NCI-H2171 treated with DMSO at 0.1 percent for 48 hours (cell line): ENCODE measurements around the gene ACTR1B.
"Not testable (repeated sequence)": the region's sequence is repeated elsewhere in the genome, so short reads cannot be mapped to it uniquely, and the experiment has no call there.

Source experiments
- DNase-seq: peaks from one replicate; lab custom pipeline; 2025; lab: John Stamatoyannopoulos, UW

Gene ACTR1B

DNA sequence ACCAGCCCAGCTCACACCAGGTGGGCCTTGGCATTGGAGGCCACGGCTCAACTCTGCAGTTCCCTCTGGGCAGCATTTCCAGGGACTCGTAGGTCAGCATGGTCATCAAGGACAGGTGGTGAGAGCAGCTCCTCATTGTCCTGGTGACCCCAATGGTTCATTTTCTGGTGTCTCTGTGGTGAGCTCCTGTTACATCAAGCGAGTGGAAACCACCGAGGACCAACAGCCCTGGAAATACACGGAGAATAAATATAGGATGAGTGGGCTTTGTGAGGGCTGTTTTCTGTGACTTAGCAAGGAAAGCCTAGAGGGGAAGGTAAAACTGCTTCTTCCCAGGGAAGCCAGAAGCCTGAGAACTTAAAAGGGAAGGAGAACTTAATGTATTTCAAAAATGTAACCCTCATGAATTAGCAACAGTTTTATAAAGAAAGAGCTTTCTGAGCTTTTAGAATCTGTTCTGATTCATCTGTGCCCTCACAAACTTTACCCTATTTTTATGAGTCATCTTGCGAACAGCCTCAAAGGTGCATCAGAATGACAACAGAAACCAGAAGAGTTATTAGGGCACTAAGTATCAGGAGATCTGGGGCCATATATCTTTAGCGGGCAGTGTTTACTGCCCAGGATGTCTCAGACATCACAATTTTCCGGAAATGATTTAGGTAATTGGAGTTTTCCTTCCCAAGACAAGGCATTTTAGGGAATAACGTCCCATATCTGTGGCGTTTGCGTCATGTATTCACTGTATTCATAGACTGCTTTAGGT, 24.4 kb upstream of the ACTR1B start:
- no peak for DNase-seq

- not testable (repeated sequence) for DNase-seq
Measured at GRCh38 chr2:97687235-97687634, 23.4 kb upstream of the ACTR1B start.

- no peak for DNase-seq
Measured at GRCh38 chr2:97678298-97678697, 14.5 kb upstream of the ACTR1B start.

DNA sequence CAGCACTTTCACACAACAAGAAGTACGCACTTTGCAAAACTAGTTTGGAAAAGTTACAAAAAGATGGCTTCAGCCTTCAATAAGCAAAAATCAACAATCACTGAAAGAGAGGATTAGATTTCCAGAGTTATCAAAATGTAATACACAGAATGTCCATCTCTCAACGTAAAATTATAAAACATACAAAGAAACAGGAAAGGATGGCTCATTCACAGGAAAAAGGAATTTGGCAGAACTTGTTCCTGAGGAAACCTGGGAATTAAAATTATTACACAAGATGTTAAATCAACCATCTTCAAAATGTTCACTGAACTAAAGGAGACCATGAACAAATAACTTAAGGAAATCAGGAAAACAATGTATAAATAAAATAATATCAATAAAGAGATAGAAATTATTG, 13.6 kb upstream of the ACTR1B start:
- no peak for DNase-seq

- no peak for DNase-seq
Measured at GRCh38 chr2:97676620-97677019, 12.8 kb upstream of the ACTR1B start.

DNA sequence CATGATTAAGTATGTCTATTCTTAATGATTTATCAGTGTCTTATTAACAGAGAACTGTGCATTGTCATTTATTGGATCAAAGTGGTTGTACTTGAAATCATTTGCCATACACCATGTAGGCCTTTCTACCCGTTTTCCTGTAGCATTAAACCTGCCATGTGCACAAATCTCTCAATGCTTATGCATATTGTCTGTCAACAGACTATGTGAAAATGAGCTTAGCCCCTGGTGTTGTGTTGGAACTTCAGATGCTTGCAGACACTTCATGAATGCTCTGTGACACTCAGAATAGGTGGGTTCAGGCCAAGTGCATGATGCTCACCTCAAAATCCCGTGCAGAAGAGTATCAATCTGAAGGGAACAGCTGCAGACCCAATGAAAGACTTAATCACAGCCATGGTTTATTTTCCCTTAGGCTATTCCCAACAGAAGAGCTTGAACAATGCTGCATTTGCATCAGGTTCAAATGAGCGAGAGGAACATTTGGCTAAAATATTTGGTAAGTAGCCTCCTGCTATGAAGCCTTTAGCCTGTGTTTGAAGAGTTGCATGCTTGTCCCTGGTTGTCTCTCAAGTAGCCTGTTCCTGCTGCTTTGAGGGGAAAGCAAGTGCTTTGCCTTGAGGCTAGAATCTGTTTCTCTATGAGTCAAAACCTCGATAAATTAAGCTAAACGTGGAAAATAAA, 11.7 kb upstream of the ACTR1B start:
- DNase-seq = no peak

DNA sequence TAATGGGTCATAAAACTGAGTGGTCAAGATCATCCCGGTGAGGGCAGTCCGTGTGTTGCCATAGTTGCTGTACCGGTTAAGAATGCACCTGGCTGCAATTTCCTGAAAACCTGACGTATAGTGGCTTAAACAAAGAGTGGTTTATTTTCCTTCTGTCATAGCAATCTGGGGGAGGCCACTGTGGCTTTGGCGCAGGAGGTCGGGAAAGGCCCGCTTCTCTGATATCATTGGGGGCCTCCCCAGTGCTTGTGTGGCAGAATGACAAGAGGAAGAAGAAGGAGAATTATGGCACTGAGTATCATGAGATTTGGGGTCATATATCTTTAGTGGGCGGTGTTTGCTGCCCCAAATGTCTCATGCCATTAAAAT, 10.1 kb upstream of the ACTR1B start:
- DNase-seq = no peak

DNA sequence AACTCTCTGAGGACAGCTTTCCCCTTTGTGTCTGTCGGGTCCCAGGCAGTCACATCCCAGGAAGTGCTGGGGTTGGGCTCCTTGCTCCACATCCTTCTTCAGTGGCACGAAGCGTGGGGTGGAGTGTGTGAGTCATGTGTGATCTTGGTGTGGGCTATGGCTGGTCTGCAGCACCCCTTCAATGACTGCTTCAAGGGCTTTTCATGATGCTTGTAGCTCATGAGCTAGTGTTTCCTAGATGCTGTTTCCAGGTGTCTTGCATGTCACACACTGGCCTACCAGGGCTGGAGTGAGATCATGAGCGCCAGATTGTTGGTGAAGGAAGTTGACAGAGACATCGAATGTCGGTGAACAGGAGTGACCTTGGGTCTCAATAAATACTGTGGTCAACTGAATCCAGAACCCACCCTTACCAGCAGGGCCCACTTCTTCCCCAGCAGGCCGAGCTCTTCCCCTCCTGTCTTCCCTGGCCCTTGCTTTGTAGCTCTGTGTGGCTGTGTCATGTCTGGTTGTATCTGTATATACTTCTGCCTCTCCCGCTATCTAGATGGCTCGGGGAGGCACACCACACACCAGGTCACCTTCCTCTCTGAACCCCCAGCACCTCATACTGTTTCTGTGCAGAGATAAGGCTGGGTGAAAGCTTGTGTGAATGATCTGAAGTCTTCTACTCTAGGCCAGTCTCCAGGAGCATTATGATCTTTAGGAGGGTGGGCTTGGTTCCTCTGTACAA, 9.5 kb upstream of the ACTR1B start:
- DNase-seq = no peak

- DNase-seq = not testable (repeated sequence)
Measured at GRCh38 chr2:97672606-97673140, 8.8 kb upstream of the ACTR1B start.

DNA sequence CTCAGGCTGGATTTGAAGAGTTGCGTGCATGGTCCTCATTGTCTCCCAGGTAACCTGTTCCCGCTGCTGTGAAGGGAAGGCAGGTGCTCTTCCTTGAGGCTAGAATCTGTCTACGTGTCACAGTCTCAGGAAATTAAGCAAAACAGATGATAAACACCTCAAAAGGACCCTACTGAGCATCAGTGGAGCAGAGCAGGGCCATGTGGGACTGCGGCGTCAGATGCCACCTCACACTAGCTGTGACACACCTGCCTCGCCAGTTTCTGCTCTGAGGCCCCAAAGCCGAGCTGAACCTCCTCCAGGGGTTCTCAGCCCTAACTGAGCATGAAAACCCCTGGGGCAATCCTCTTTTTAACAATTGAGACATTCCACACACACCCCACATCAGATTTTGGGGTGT, 7.7 kb upstream of the ACTR1B start:
- DNase-seq = no peak

GRCh38 chr2:97670471-97670870, 6.6 kb upstream of the ACTR1B start:
- no peak for DNase-seq

GRCh38 chr2:97669448-97669847, 5.6 kb upstream of the ACTR1B start, which contains the start of gene C2orf92:
Gene C2orf92, plus strand, starts transcription at chr2:97669713. Its CDS starts 76 bp downstream, at chr2:97669789.
- DNase-seq = no peak

DNA sequence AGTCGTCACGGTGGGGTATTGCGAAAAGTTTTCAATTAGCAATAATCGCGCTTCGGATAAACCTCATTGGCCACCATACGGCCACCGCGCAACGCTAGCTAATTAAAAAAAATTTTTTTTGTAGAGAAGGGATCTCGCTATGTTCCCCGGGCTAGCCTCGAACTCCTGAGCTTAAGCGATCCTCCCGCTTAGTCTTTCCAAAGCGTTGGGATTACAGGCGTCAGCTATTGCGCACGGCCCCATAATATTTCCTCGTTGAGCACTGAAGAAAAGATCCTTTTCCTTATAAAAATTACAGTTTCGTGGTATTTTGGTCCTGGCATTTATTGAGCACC, 759 bp upstream of the ACTR1B start:
- DNase-seq = no peak

DNA sequence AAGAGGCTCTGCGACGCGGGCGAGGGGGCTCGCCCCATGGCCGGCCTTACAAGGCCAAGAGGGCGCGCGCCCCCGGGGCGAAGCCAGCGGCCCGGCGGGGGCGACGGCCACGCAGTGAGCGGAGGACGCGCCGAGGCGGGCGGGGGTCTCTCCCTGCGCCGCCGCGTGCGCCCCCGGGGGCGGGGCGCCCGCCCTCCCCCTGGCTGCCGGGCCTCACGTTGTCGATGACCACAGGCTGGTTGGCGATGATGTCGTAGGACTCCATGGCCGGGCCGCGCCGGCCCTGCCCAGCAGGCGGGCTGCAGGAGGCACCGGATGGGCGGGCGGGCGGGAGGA, 250 bp downstream of the ACTR1B start:
- no peak for DNase-seq

- DNase-seq = peak; percentile 39
Measured at GRCh38 chr2:97662895-97663625, 784 bp downstream of the ACTR1B start.

DNA sequence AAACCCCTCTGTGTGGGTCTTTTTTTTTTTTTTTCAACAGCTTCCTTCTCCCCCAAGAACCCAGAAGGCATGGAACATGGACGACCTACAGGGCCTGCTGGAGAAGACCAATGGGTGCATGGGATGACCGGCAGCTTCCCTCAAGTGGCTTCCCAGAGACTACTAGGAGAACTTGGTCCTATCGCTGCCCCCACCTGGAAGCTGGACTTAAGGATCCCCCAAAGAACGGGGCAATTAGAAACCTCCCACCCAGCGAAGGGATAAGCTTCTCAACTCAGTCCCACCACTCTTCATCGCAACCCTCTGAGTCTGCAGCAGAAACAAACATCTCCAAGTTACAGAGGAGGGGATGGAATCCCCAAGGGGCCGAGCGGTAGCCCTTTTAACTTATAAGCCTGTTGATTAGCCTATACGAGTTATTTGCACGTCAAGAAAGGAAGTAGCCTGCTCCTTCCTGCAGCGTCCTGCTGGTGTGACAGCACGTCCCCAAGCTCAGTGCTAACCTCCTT, 1.4 kb downstream of the ACTR1B start:
- no peak for DNase-seq

- no peak for DNase-seq
Measured at GRCh38 chr2:97661927-97662326, 1.9 kb downstream of the ACTR1B start.

- DNase-seq = no peak
Measured at GRCh38 chr2:97660775-97661389, 3.0 kb downstream of the ACTR1B start.

DNA sequence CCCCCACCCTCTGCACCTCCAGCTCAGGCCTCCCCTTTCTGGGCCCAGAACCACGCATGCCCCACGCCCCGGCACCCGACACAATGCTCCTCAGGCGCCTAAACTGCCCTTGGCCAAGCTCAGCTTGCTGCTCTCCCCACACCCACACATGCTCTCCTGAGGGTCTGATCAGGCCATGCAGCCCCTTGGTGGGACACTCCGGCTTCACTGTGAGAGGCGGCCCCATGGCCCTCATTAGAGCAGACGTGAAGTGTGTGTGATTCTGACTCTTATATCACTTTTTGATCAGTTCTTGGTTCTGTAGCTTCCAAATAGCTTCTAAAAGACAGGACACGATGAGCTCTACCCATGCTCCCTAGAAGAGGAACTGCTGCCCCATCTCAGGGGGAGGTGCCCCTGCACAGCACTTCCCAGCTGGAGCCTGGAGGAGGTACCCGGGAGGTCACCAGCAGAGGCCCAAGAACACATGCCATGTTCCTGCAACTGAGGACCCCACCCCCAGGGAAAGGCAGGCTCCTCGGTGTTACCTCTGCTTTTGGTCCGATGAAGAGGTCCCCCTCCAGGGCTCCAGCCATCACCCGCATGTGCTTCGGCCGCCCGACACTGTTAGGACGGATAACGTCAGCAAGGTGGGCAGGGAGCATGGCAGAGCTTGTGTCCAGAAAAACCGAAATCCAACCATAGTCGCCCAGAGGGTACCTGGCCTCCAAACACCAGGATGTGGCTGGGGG, 3.6 kb downstream of the ACTR1B start:
- no peak for DNase-seq

GRCh38 chr2:97659256-97660043, 4.4 kb downstream of the ACTR1B start:
- no peak for DNase-seq
